GM19240 (cell line): ENCODE measurements around the gene SFXN4.
"Not testable (repeated sequence)": the region's sequence is repeated elsewhere in the genome, so short reads cannot be mapped to it uniquely, and the experiment has no call there.

Experiments used
- DNase-seq: peaks from one replicate; pipeline ENCODE4 v3.0.0; 2011; ENCODE audit warnings: low spot score; ENCODE audit not compliant: insufficient read length

The SFXN4 gene

DNA sequence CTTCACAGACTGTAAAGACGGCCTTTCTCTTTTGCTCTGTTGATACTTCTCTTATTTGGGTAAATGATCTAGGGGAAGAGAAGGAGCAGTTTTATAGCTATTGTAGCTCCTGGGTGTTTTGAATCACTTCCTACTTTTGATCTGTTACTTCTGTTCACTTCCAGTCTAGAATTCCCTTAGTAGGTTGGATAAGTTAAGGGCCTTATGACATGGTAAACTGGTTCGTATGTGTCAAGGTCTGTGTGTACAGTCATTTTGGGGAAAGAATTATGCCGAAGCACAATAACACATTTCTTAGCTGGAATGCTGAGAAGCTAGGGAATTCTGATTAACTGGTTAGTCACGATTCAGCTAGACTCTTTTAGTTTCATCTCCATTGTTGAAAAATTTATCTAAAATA is 53.5 kb downstream of the SFXN4 start:
- DNase-seq, result no peak

GRCh38 chr10:119107771-119108170 is 57.7 kb downstream of the SFXN4 start:
- DNase-seq, result not testable (repeated sequence)

DNA sequence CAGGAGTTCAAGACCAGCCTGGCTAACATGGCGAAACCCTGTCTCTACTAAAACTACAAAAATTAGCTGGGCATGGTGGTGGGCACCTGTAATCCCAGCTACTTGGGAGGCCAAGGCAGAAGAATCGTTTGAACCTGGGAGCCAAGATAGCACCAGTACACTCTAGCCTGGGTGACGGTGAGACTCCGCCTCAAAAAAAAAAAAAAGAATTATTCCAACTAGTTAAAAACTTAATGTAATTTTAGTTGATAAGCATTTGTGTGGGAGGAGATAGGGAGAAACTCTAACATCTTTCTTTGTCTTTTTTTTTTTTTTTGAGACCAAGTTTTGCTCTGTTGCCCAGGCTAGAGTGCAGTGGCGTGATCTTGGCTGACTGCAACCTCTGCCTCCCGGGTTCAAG is 58.4 kb downstream of the SFXN4 start:
- DNase-seq, result not testable (repeated sequence)

DNA sequence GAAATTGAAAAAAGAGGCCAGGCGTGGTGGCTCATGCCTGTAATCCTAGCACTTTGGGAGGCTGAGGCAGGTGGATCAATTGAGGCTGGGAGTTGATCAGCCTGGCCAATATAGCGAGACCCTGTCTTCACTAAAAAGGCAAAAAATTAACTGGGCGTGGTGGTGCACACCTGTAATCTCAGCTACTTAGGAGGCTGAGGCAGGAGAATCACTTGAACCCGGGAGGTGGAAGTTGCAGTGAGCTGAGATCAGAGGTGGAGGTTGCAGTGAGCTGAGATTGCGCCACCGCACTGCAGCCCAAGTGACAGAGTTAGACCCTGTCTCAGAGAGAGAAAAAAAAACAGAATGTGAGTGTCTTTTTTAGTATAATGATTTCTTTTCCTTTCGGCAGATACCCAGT is 59.6 kb downstream of the SFXN4 start:
- not testable (repeated sequence) for DNase-seq

DNA sequence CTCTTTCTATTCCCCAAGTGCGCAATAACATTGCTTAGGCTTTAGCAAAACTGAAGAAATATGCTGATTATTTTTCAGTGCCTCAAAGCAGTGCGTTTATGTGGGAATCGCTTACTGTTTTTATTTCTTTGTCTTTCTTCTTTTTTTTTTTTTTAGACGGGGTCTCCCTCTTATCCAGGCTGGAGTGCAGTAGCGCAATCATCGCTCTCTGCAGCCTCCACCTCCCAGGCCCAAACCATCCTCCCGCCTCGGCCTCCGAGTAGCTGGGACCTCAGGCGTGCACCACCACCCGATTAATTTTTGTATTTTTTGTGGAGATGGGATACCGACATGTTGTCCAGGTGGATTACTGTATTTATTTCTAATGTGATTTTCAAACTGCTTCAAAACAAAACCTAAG is 60.4 kb downstream of the SFXN4 start:
- DNase-seq, result no peak

GRCh38 chr10:119104654-119105015 is 60.9 kb downstream of the SFXN4 start:
- DNase-seq, result no peak

- DNase-seq, result peak; percentile 65
Measured at GRCh38 chr10:119103903-119104653, 61.4 kb downstream of the SFXN4 start, which contains the start of gene DENND10. Gene DENND10, plus strand, starts transcription at chr10:119104113. Its CDS starts 30 bp downstream, at chr10:119104143.

DNA sequence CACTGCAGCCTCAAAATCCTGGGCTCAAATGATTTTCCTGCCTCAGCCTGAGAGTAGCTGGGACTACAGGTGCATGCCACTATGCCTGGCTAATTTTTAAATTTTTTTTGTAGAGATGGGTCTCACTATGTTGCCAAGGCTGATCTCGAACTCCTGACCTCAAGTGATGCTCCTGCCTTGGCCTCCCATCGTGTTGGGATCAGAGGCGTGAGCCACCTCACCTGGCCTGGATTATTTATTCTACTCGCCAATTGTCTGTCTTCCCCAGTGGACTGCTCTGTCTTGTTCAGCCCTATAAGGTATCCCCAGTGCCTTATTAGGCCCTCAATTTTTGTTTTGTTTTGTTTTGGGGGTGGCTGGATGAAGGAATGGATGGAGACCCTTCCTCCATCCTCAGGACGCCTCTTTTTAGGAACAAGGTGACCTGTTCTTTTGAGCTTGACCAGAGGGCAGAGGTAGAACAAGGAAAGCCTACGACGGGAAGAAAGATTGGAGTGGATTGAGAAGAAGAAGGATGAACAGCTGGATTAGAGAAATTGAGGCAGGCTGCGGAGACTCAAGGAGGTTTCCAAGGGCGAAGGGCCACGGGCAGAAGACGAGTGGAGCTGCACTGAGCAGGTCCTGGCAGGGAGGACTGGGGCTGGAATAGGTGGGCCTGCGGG is 62.1 kb downstream of the SFXN4 start:
- DNase-seq, result no peak

DNA sequence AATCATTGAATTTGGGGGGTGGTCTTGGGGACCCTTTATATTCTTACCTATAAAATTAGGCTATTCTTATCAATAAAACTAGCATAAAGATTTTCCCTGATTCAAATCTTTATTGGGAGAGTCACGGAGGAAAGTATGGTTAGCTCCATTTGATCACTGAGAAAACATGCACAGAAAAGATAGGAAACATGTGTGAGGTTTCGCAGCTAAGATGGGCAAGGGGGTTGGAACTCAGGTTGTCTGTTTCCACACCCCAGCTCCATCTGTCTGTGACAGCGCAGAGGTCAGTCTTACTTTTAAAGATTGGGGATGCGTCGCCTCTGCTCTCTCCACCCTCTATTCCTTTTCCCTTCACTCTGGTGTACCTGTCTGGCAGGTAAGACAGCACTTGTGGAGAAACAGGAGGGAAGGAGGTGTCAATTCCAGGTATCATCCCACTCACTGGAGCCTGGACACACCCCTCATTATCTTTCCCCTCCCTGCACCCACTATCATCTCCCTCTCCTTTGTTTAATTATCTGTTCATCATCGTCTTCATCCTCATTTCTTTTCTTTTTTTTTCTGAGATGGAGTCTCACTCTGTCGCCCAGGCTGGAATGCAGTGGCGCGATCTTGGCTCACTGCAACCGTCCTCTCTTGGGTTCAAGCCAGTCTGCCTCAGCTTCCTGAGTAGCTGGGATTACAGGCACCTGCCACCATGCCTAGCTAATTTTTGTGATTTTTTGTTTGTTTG is 64.0 kb downstream of the SFXN4 start:
- DNase-seq, result no peak

GRCh38 chr10:119100434-119101238 is 64.9 kb downstream of the SFXN4 start:
- DNase-seq, result no peak

GRCh38 chr10:119098576-119098975 is 66.9 kb downstream of the SFXN4 start:
- no peak for DNase-seq

GRCh38 chr10:119096641-119097415 is 68.7 kb downstream of the SFXN4 start:
- DNase-seq, result not testable (repeated sequence)

GRCh38 chr10:119095640-119096039 is 69.9 kb downstream of the SFXN4 start:
- DNase-seq, result no peak

GRCh38 chr10:119090968-119091367 is 74.5 kb downstream of the SFXN4 start:
- DNase-seq, result no peak
